Activated CD8-positive, alpha-beta T cell treated with anti-CD3 and anti-CD28 coated beads, Interleukin-2, amount 10 ng/mL, durations not matched to agents 7 days and 5 days (primary cell): Measurements from ENCODE around the gene OR5B2. TPM values are rescaled to one million over a fixed set of nuclear protein-coding genes. Genes with fewer than 3 reads are reported as not detected.
"Not testable (repeated sequence)": the region's sequence is repeated elsewhere in the genome, so short reads cannot be mapped to it uniquely, and the experiment has no call there.

Experiments
- ATAC-seq: fragments of 150-1000 bp; cut with Tn5 transposase; one replicate; pipeline ENCODE4 v1.10.0; 2021; ENCODE audit warnings: moderate library complexity
- CTCF ChIA-PET: fragments of 350-600 bp; sonication (Branson Sonifier 250); formaldehyde crosslinking; loops from one replicate; lab custom pipeline; 2021; ENCODE audit warnings: antibody characterized with exemption; lab: Charles Lee
- POLR2A ChIA-PET: fragments of 350-600 bp; sonication (Branson Sonifier 250); formaldehyde crosslinking; loops from one replicate; lab custom pipeline; 2021; ENCODE audit warnings: antibody characterized with exemption; lab: Charles Lee
- DNase-seq: peaks from one replicate; pipeline ENCODE4 v3.0.0-alpha.2; 2020
- H3K27ac Mint-ChIP-seq: one replicate; pipeline ENCODE4 v1.8.0; 2021; ENCODE audit warnings: mild to moderate bottlenecking, mixed read lengths
- H3K27me3 Mint-ChIP-seq: one replicate; pipeline ENCODE4 v1.8.0; 2021; ENCODE audit warnings: low read depth, mixed read lengths
- H3K36me3 Mint-ChIP-seq: one replicate; pipeline ENCODE4 v1.8.0; 2021; ENCODE audit warnings: low read depth, mixed read lengths
- H3K4me1 Mint-ChIP-seq: one replicate; pipeline ENCODE4 v1.8.0; 2021; ENCODE audit warnings: low read depth, mixed read lengths
- H3K4me3 Mint-ChIP-seq: one replicate; pipeline ENCODE4 v1.8.0; 2021; ENCODE audit warnings: mild to moderate bottlenecking, mixed read lengths
- H3K9me3 Mint-ChIP-seq: one replicate; pipeline ENCODE4 v1.8.0; 2022; ENCODE audit warnings: mixed read lengths; ENCODE audit not compliant: insufficient read depth
- total RNA-seq, 2 experiments: library from RNA; stranded (reverse); gene quantifications; one replicate each; pipeline ENCODE4 v1.2.3, GENCODE V29; 2021

Gene OR5B2
- total RNA-seq, 2 experiments from 2014 or later = not detected

GRCh38 chr11:58399622-58400021 is 28.3 kb downstream of the OR5B2 start:
- DNase-seq, CTCF ChIA-PET, ATAC-seq, H3K27ac Mint-ChIP-seq, H3K9me3 Mint-ChIP-seq, H3K4me1 Mint-ChIP-seq, POLR2A ChIA-PET, H3K36me3 Mint-ChIP-seq, H3K27me3 Mint-ChIP-seq, H3K4me3 Mint-ChIP-seq: not testable (repeated sequence)

GRCh38 chr11:58395581-58395980 is 32.3 kb downstream of the OR5B2 start:
- CTCF ChIA-PET = no interaction called here
- ATAC-seq (no peak), DNase-seq (no peak)
- H3K36me3 Mint-ChIP-seq = no peaks in the 10 kb centered on the region
- no peak overlapping the region for H3K27ac Mint-ChIP-seq
- H3K4me1 Mint-ChIP-seq = no peaks in the 10 kb centered on the region
- POLR2A ChIA-PET = no interaction called here
- no peak overlapping the region for H3K4me3 Mint-ChIP-seq
- H3K27me3 Mint-ChIP-seq = no peaks in the 10 kb centered on the region
- H3K9me3 Mint-ChIP-seq = peaks cover 5% of the 10 kb centered on the region

GRCh38 chr11:58394195-58394594 is 33.7 kb downstream of the OR5B2 start:
- Mint-ChIP-seq H3K9me3 (peaks cover 5% of the 10 kb centered on the region), H3K27me3 (no peaks in the 10 kb centered on the region)
- CTCF ChIA-PET = no interaction called here

GRCh38 chr11:58392746-58393145 is 35.2 kb downstream of the OR5B2 start:
- Mint-ChIP-seq H3K4me1 (no peaks in the 10 kb centered on the region), H3K9me3 (peaks cover 5% of the 10 kb centered on the region), H3K36me3 (no peaks in the 10 kb centered on the region), H3K27me3 (no peaks in the 10 kb centered on the region), H3K27ac (no peak overlapping the region), H3K4me3 (no peak overlapping the region)
- ChIA-PET CTCF (no interaction called here), POLR2A (no interaction called here)
- no peak for DNase-seq
- no peak for ATAC-seq

More at GRCh38 chr11:58394195-58394594, 33.7 kb downstream of the OR5B2 start:
- H3K36me3 Mint-ChIP-seq = no peaks in the 10 kb centered on the region
- ATAC-seq (no peak), DNase-seq (no peak)
- no peak overlapping the region for H3K4me3 Mint-ChIP-seq
- no peaks in the 10 kb centered on the region for H3K4me1 Mint-ChIP-seq
- H3K27ac Mint-ChIP-seq = no peak overlapping the region
- POLR2A ChIA-PET = no interaction called here

GRCh38 chr11:58391879-58392278 is 36.0 kb downstream of the OR5B2 start:
- CTCF ChIA-PET = no interaction called here
- POLR2A ChIA-PET = no interaction called here
- no peak overlapping the region for H3K4me3 Mint-ChIP-seq
- no peak overlapping the region for H3K27ac Mint-ChIP-seq
- ATAC-seq (no peak), DNase-seq (no peak)
- no peaks in the 10 kb centered on the region for H3K4me1 Mint-ChIP-seq
- H3K27me3 Mint-ChIP-seq = no peaks in the 10 kb centered on the region
- H3K36me3 Mint-ChIP-seq = no peaks in the 10 kb centered on the region
- H3K9me3 Mint-ChIP-seq = peaks cover 5% of the 10 kb centered on the region

- Mint-ChIP-seq H3K27me3 (no peaks in the 10 kb centered on the region), H3K9me3 (peaks cover 5% of the 10 kb centered on the region), H3K4me3 (no peak overlapping the region), H3K36me3 (no peaks in the 10 kb centered on the region), H3K4me1 (no peaks in the 10 kb centered on the region), H3K27ac (no peak overlapping the region)
- POLR2A ChIA-PET = no interaction called here
- DNase-seq (no peak), ATAC-seq (no peak)
- CTCF ChIA-PET = no interaction called here
Observed at GRCh38 chr11:58390551-58391063, 37.3 kb downstream of the OR5B2 start.

Other genes starting within 250 kb of the OR5B2 start
- not detected for gene OR9Q2, start 239.1 kb downstream of the OR5B2 start, total RNA-seq
- not detected for gene OR1S2, start 224.0 kb downstream of the OR5B2 start, total RNA-seq
- gene OR1S1, start 215.4 kb downstream of the OR5B2 start, total RNA-seq = not detected
- gene OR10Q1, start 199.2 kb downstream of the OR5B2 start, total RNA-seq = not detected
- gene OR10W1, start 159.9 kb downstream of the OR5B2 start, total RNA-seq = not detected
- gene OR5B17, start 69.1 kb downstream of the OR5B2 start, total RNA-seq = not detected
- gene OR5B3, start 21.2 kb downstream of the OR5B2 start, total RNA-seq = not detected
- gene OR5B12, start 14.1 kb upstream of the OR5B2 start, total RNA-seq = not detected
- under 1 TPM; 0.26 to 0.40 TPM for gene OR5B21, start 80.0 kb upstream of the OR5B2 start, total RNA-seq
- gene LPXN, start 147.7 kb upstream of the OR5B2 start, total RNA-seq = 100 to 1,000 TPM; 159 to 169 TPM
- gene ZFP91, start 150.9 kb upstream of the OR5B2 start, total RNA-seq = 10 to 100 TPM; 59.9 to 60.1 TPM
- gene CNTF, start 194.5 kb upstream of the OR5B2 start, total RNA-seq = 1 to 10 TPM; 2.8 to 4.2 TPM